Nephron (organoid): ENCODE measurements around the gene ABCC3.
A peak's percentile ranks its signal among the peaks of the same experiment; 100 is the strongest.

Source experiments
- H3K27ac Mint-ChIP-seq, 3 experiments: 2 replicates each; pipeline ENCODE4 v1.8.0; 2020; ENCODE audit warnings: mixed read lengths in 3 of 3, mild to moderate bottlenecking in 2 of 3, moderate library complexity in 1 of 3
- H3K27me3 Mint-ChIP-seq: 2 replicates; pipeline ENCODE4 v1.8.0; 2021; ENCODE audit warnings: low read depth, mild to moderate bottlenecking, moderate library complexity, mixed read lengths
- H3K36me3 Mint-ChIP-seq: 2 replicates; pipeline ENCODE4 v1.8.0; 2020; ENCODE audit warnings: low read depth, mixed read lengths
- H3K4me1 Mint-ChIP-seq: 2 replicates; pipeline ENCODE4 v1.8.0; 2020; ENCODE audit warnings: mixed read lengths
- H3K4me3 Mint-ChIP-seq, 3 experiments: 2 replicates each; pipeline ENCODE4 v1.8.0; 2020; ENCODE audit warnings: mild to moderate bottlenecking in 3 of 3, mixed read lengths in 3 of 3, moderate library complexity in 2 of 3
- H3K9me3 Mint-ChIP-seq: 2 replicates; pipeline ENCODE4 v1.8.0; 2020; ENCODE audit warnings: mixed read lengths
- CTCF ChIP-seq, 3 experiments: fragments of 200-600 bp; sonication (generic); IDR thresholded peaks; one replicate each; pipeline ENCODE4 v1.5.0; 2021; ENCODE audit warnings: antibody characterized with exemption in 3 of 3; ENCODE audit not compliant: unreplicated experiment in 3 of 3

The ABCC3 gene

GRCh38 chr17:50657627-50658026, 22.9 kb downstream of the ABCC3 start:
- Mint-ChIP-seq H3K4me1 (peaks cover 20% of the 10 kb centered on the region), H3K4me3 (no peak overlapping the region)
- no peak for TF ChIP-seq CTCF (IDR thresholded peaks at IDR 0.05; ENCODE audit: unreplicated experiment in 3 of 3)

GRCh38 chr17:50658616-50659015, 23.9 kb downstream of the ABCC3 start:
- Mint-ChIP-seq H3K9me3 (peaks cover 2% of the 10 kb centered on the region), H3K4me1 (peaks cover 20% of the 10 kb centered on the region), H3K36me3 (no peaks in the 10 kb centered on the region), H3K27ac (no peak overlapping the region), H3K4me3 (no peak overlapping the region), H3K27me3 (peaks cover 16% of the 10 kb centered on the region)
- no peak for TF ChIP-seq CTCF (IDR thresholded peaks at IDR 0.05; ENCODE audit: unreplicated experiment in 3 of 3)

More at GRCh38 chr17:50657627-50658026, 22.9 kb downstream of the ABCC3 start:
- Mint-ChIP-seq H3K36me3 (no peaks in the 10 kb centered on the region), H3K9me3 (peaks cover 2% of the 10 kb centered on the region), H3K27ac (no peak overlapping the region), H3K27me3 (peaks cover 14% of the 10 kb centered on the region)

- H3K36me3 Mint-ChIP-seq, result no peaks in the 10 kb centered on the region
- H3K4me1 Mint-ChIP-seq, result peaks cover 20% of the 10 kb centered on the region
- TF ChIP-seq CTCF (IDR thresholded peaks at IDR 0.05; ENCODE audit: unreplicated experiment in 3 of 3), result no peak
- peaks cover 16% of the 10 kb centered on the region for H3K27me3 Mint-ChIP-seq
- no peak overlapping the region for H3K4me3 Mint-ChIP-seq
- peaks cover under 1% of the 10 kb centered on the region for H3K9me3 Mint-ChIP-seq
- H3K27ac Mint-ChIP-seq, result no peak overlapping the region
Measured at GRCh38 chr17:50659179-50659578, 24.5 kb downstream of the ABCC3 start.

GRCh38 chr17:50660042-50660886, 25.6 kb downstream of the ABCC3 start:
- Mint-ChIP-seq H3K4me3 (no peak overlapping the region), H3K4me1 (peaks cover 20% of the 10 kb centered on the region), H3K36me3 (no peaks in the 10 kb centered on the region), H3K27me3 (peaks cover 16% of the 10 kb centered on the region), H3K9me3 (no peaks in the 10 kb centered on the region), H3K27ac (peak overlapping the region in 2 of 3 experiments; percentile 55 to 59)
- TF ChIP-seq CTCF (IDR thresholded peaks at IDR 0.05; ENCODE audit: unreplicated experiment in 3 of 3), result no peak

- Mint-ChIP-seq H3K4me1 (peaks cover 20% of the 10 kb centered on the region), H3K36me3 (no peaks in the 10 kb centered on the region), H3K27ac (peak overlapping the region; percentile 38 to 59 (median 55)), H3K4me3 (no peak overlapping the region), H3K9me3 (no peaks in the 10 kb centered on the region), H3K27me3 (peaks cover 16% of the 10 kb centered on the region)
- no peak for TF ChIP-seq CTCF (IDR thresholded peaks at IDR 0.05; ENCODE audit: unreplicated experiment in 3 of 3)
Measured at GRCh38 chr17:50660887-50661345, 26.2 kb downstream of the ABCC3 start.

- H3K4me3 Mint-ChIP-seq, result no peak overlapping the region
Measured at GRCh38 chr17:50661348-50661747, 26.7 kb downstream of the ABCC3 start.

More at GRCh38 chr17:50661348-50661747, 26.7 kb downstream of the ABCC3 start:
- no peak for TF ChIP-seq CTCF (IDR thresholded peaks at IDR 0.05; ENCODE audit: unreplicated experiment in 3 of 3)
- Mint-ChIP-seq H3K4me1 (peaks cover 20% of the 10 kb centered on the region), H3K36me3 (no peaks in the 10 kb centered on the region), H3K27me3 (peaks cover 16% of the 10 kb centered on the region), H3K27ac (peak overlapping the region in 2 of 3 experiments; percentile 38 to 59), H3K9me3 (no peaks in the 10 kb centered on the region)
